Measurements from ENCODE around the gene GABPB1.

GABPB1 gene

GRCh38 chr15:50277370-50277769, 77.6 kb downstream of the GABPB1 start:
- no peak for DNase-seq (ENCODE audit: low spot score)

GRCh38 chr15:50275908-50276307, 79.1 kb downstream of the GABPB1 start:
- DNase-seq (ENCODE audit: low spot score), result no peak

GRCh38 chr15:50275091-50275490, 79.9 kb downstream of the GABPB1 start:
- DNase-seq (ENCODE audit: low spot score), result no peak

GRCh38 chr15:50267577-50267976, 87.4 kb downstream of the GABPB1 start:
- DNase-seq (ENCODE audit: low spot score), result no peak

GRCh38 chr15:50265620-50266019, 89.4 kb downstream of the GABPB1 start, which contains the start of gene HDC:
HDC (minus strand) TSS chr15:50265726; CDS start chr15:50265623, 103 bp downstream.
- DNase-seq (ENCODE audit: low spot score), result no peak

GRCh38 chr15:50262533-50262932, 92.5 kb downstream of the GABPB1 start:
- no peak for DNase-seq (ENCODE audit: low spot score)

GRCh38 chr15:50261981-50262380, 93.0 kb downstream of the GABPB1 start:
- DNase-seq (ENCODE audit: low spot score), result no peak

GRCh38 chr15:50260969-50261496, 94.0 kb downstream of the GABPB1 start:
- DNase-seq (ENCODE audit: low spot score), result no peak

- no peak for DNase-seq (ENCODE audit: low spot score)
Observed at GRCh38 chr15:50259276-50259675, 95.7 kb downstream of the GABPB1 start.

- no peak for DNase-seq (ENCODE audit: low spot score)
Observed at GRCh38 chr15:50257924-50258323, 97.1 kb downstream of the GABPB1 start.

GRCh38 chr15:50257332-50257731, 97.7 kb downstream of the GABPB1 start:
- no peak for DNase-seq (ENCODE audit: low spot score)

- DNase-seq (ENCODE audit: low spot score), result no peak
Observed at GRCh38 chr15:50256188-50257041, 98.6 kb downstream of the GABPB1 start.

- DNase-seq (ENCODE audit: low spot score), result no peak
Observed at GRCh38 chr15:50252556-50252955, 102.4 kb downstream of the GABPB1 start.

- DNase-seq (ENCODE audit: low spot score), result no peak
Observed at GRCh38 chr15:50251638-50252182, 103.3 kb downstream of the GABPB1 start.

GRCh38 chr15:50250760-50251394, 104.1 kb downstream of the GABPB1 start:
- no peak for DNase-seq (ENCODE audit: low spot score)

- DNase-seq (ENCODE audit: low spot score), result no peak
Observed at GRCh38 chr15:50249704-50250103, 105.3 kb downstream of the GABPB1 start.

GRCh38 chr15:50248994-50249582, 105.9 kb downstream of the GABPB1 start:
- DNase-seq (ENCODE audit: low spot score), result no peak

- DNase-seq (ENCODE audit: low spot score), result no peak
Observed at GRCh38 chr15:50247819-50248655, 107.0 kb downstream of the GABPB1 start.

GRCh38 chr15:50246631-50247030, 108.4 kb downstream of the GABPB1 start:
- DNase-seq (ENCODE audit: low spot score), result no peak

GRCh38 chr15:50244959-50245624, 109.9 kb downstream of the GABPB1 start:
- DNase-seq (ENCODE audit: low spot score), result no peak

GRCh38 chr15:50244153-50244552, 110.8 kb downstream of the GABPB1 start:
- DNase-seq (ENCODE audit: low spot score), result no peak

All from hematopoietic multipotent progenitor cell treated with erythropoietin and hydrocortisone succinate and interleukin-3 and kit ligand, for 17 days (in vitro differentiated cells).